IMR-90 (cell line): ENCODE results near the gene MB21D2. TPM values are rescaled to one million over a fixed set of nuclear protein-coding genes. Genes with fewer than 3 reads are reported as not detected.

Experiments used
- ATAC-seq: fragments of 200-7000 bp; cut with Tn5 transposase; 2 replicates; pipeline ENCODE4 v1.9.1; 2020; ENCODE audit warnings: low read depth, mild to moderate bottlenecking, moderate library complexity
- BruUV-seq: library from RNA; stranded (reverse); fragments of 400-500 nt; replicated peaks from 2 replicates; lab custom pipeline; 2021; lab: Mats Ljungman, UMichigan
- CTCF ChIA-PET: fragments of 300-600 bp; formaldehyde crosslinking; extraction: SDS; loops from one replicate; lab custom pipeline; 2021; ENCODE audit warnings: antibody characterized with exemption; lab: Yijun Ruan, JAX
- POLR2A ChIA-PET: fragments of 300-600 bp; sonication (Branson Sonifier 250); formaldehyde crosslinking; loops from one replicate; lab custom pipeline; 2022; ENCODE audit warnings: antibody characterized with exemption; ENCODE audit not compliant: unreplicated experiment; lab: Charles Lee
- DNase-seq: peaks from one replicate; pipeline ENCODE4 v3.0.0; 2013
- H2AFZ ChIP-seq: replicated peaks from 2 replicates; pipeline ENCODE3; 2013; ENCODE audit warnings: low read length, mild to moderate bottlenecking; ENCODE audit not compliant: poor library complexity
- H2AK5ac ChIP-seq: 2 replicates; pipeline ENCODE4 v1.6.1; 2013; ENCODE audit warnings: low read depth, low read length, inconsistent platforms
- H2AK9ac ChIP-seq: replicated peaks from 2 replicates; pipeline ENCODE3; 2013; ENCODE audit warnings: mild to moderate bottlenecking, low read depth, low read length, moderate library complexity; ENCODE audit not compliant: poor library complexity
- H2BK120ac ChIP-seq: 2 replicates; pipeline ENCODE4 v1.6.1; 2013; ENCODE audit warnings: low read depth, low read length, inconsistent platforms
- H2BK15ac ChIP-seq: 3 replicates; pipeline ENCODE4 v1.6.1; 2013; ENCODE audit warnings: low read depth, low read length, inconsistent platforms
- H2BK20ac ChIP-seq: 2 replicates; pipeline ENCODE4 v1.6.1; 2013; ENCODE audit warnings: low read depth, mild to moderate bottlenecking, inconsistent platforms, low read length, moderate library complexity
- H2BK5ac ChIP-seq: 2 replicates; pipeline ENCODE4 v1.6.1; 2013; ENCODE audit warnings: mild to moderate bottlenecking, low read depth, low read length, inconsistent platforms; ENCODE audit not compliant: poor library complexity, severe bottlenecking
- H3K14ac ChIP-seq: replicated peaks from 2 replicates; pipeline ENCODE4 v1.6.1; 2013; ENCODE audit warnings: low read depth, low read length, inconsistent platforms
- H3K18ac ChIP-seq: 2 replicates; pipeline ENCODE4 v1.6.1; 2013; ENCODE audit warnings: low read depth, low read length, control low read depth
- H3K23ac ChIP-seq: 2 replicates; pipeline ENCODE4 v1.6.1; 2013; ENCODE audit warnings: low read depth, low read length, inconsistent platforms
- H3K27ac ChIP-seq: 2 replicates; pipeline ENCODE4 v1.5.1; 2013; ENCODE audit warnings: mild to moderate bottlenecking, control low read depth, low read length; ENCODE audit not compliant: insufficient read depth
- H3K27me3 ChIP-seq: 2 replicates; pipeline ENCODE4 v1.6.1; 2013; ENCODE audit warnings: low read length; ENCODE audit not compliant: control insufficient read depth, insufficient read depth
- H3K36me3 ChIP-seq: 2 replicates; pipeline ENCODE4 v1.6.1; 2013; ENCODE audit warnings: low read length, mixed read lengths; ENCODE audit not compliant: control insufficient read depth, insufficient read depth
- H3K4ac ChIP-seq: 2 replicates; pipeline ENCODE4 v1.6.1; 2013; ENCODE audit warnings: low read depth, low read length, inconsistent platforms
- H3K4me1 ChIP-seq: 2 replicates; pipeline ENCODE4 v1.6.1; 2013; ENCODE audit warnings: low read length, mixed read lengths; ENCODE audit not compliant: control insufficient read depth, insufficient read depth
- H3K4me2 ChIP-seq: 2 replicates; pipeline ENCODE4 v1.6.1; 2013; ENCODE audit warnings: low read depth, mild to moderate bottlenecking, control low read depth, low read length, moderate library complexity
- H3K4me3 ChIP-seq: 2 replicates; pipeline ENCODE4 v1.5.1; 2013; ENCODE audit warnings: low read depth, mild to moderate bottlenecking, control low read depth, low read length, moderate library complexity; ENCODE audit not compliant: insufficient read depth
- H3K56ac ChIP-seq: 2 replicates; pipeline ENCODE4 v1.6.1; 2013; ENCODE audit warnings: low read length, inconsistent platforms; ENCODE audit not compliant: insufficient read depth; ENCODE audit errors: extremely low read depth
- H3K79me1 ChIP-seq, 2 experiments: 2 replicates each; pipeline ENCODE4 v1.6.1; 2013; ENCODE audit warnings: low read length in 2 of 2, inconsistent platforms in 1 of 2, low read depth in 1 of 2
- H3K9ac ChIP-seq: 2 replicates; pipeline ENCODE4 v1.6.1; 2013; ENCODE audit warnings: low read depth, low read length, control low read depth
- H3K9me1 ChIP-seq: 2 replicates; pipeline ENCODE4 v1.6.1; 2013; ENCODE audit warnings: low read length, inconsistent platforms; ENCODE audit not compliant: insufficient read depth
- H3K9me3 ChIP-seq: 2 replicates; pipeline ENCODE4 v1.6.1; 2013; ENCODE audit warnings: low read length; ENCODE audit not compliant: control insufficient read depth, insufficient read depth
- H4K20me1 ChIP-seq: 2 replicates; pipeline ENCODE4 v1.6.1; 2013; ENCODE audit warnings: low read length, inconsistent platforms; ENCODE audit not compliant: insufficient read depth
- H4K5ac ChIP-seq: 2 replicates; pipeline ENCODE4 v1.6.1; 2013; ENCODE audit warnings: mild to moderate bottlenecking, low read depth, low read length, control low read depth
- H4K8ac ChIP-seq, 2 experiments: 2 replicates each; pipeline ENCODE4 v1.6.1; 2013; ENCODE audit warnings: low read depth in 2 of 2, low read length in 2 of 2, control low read depth in 1 of 2, inconsistent platforms in 1 of 2
- H4K91ac ChIP-seq: 2 replicates; pipeline ENCODE4 v1.6.1; 2013; ENCODE audit warnings: low read depth, low read length, inconsistent platforms; ENCODE audit not compliant: insufficient read depth
- BHLHE40 ChIP-seq: fragments of 150-350 bp; IDR thresholded peaks from 2 replicates; pipeline ENCODE4 v1.6.1; 2016; ENCODE audit warnings: mild to moderate bottlenecking, low read depth, low read length
- CEBPB ChIP-seq: IDR thresholded peaks from 2 replicates; pipeline ENCODE4 v1.6.1; 2012; ENCODE audit warnings: low read depth, low read length, improper control_type of control experiment
- MAZ ChIP-seq: IDR thresholded peaks from 2 replicates; pipeline ENCODE4 v1.6.1; 2012; ENCODE audit warnings: low read depth, mild to moderate bottlenecking, low read length, improper control_type of control experiment, moderate library complexity, borderline replicate concordance
- NFE2L2 ChIP-seq: fragments of 150-350 bp; IDR thresholded peaks from 2 replicates; pipeline ENCODE4 v1.6.1; 2016; ENCODE audit warnings: low read depth, mild to moderate bottlenecking, low read length
- RAD21 ChIP-seq: IDR thresholded peaks from 2 replicates; pipeline ENCODE4 v1.6.1; 2012; ENCODE audit warnings: low read length, improper control_type of control experiment
- RCOR1 ChIP-seq: IDR thresholded peaks from 2 replicates; pipeline ENCODE4 v1.6.1; 2012; ENCODE audit warnings: mild to moderate bottlenecking, low read length, improper control_type of control experiment; ENCODE audit not compliant: insufficient replicate concordance
- WGBS, 2 experiments: methylation state at CpG; one replicate each; pipeline versions ENCODE4 v1.1.5 to v1.1.7; 2013; ENCODE audit warnings: missing lambda C conversion rate in 2 of 2; ENCODE audit not compliant: insufficient read length in 1 of 2; ENCODE audit errors: extremely low coverage in 2 of 2; 5-methylcytosine and 5-hydroxymethylcytosine counted together
- dilution Hi-C: fragments of 300-500 bp; cut with HindIII; formaldehyde crosslinking; loops from one replicate; pipeline ENCODE4 v1.14.3; 2018; ENCODE audit warnings: low sequenced_read_pairs; ENCODE audit not compliant: unreplicated experiment
- in situ Hi-C: fragments of 300-500 bp; cut with MboI; formaldehyde crosslinking; loops from 3 replicates; pipeline ENCODE4 v1.14.3; 2019; ENCODE audit warnings: low sequenced_read_pairs, inconsistent platforms, mixed read lengths
- intact Hi-C: fragments of 100-400 bp; cut with micrococcal nuclease; formaldehyde crosslinking; loops from 2 replicates; pipeline ENCODE4 v1.10.0; 2022
- polyA plus RNA-seq, 3 experiments: library from polyadenylated mRNA; depleted of rRNA; stranded (reverse); fragments of >200 nt; gene quantifications; 2 replicates each; pipeline ENCODE4 v1.2.3, GENCODE V29; 2012; ENCODE audit warnings: low replicate concordance in 1 of 3
- total RNA-seq: library from RNA; depleted of rRNA; stranded (reverse); fragments of >200 nt; gene quantifications from 2 replicates; pipeline ENCODE4 v1.2.3, GENCODE V29; 2012
- TF ChIP-seq, protein P1 (sequence below): conservative IDR thresholded peaks from 2 replicates; pipeline ENCODE4 v1.5.1; 2012; ENCODE audit warnings: mild to moderate bottlenecking, low read depth, low read length, improper control_type of control experiment

The MB21D2 gene
- total and polyA plus RNA-seq, 2 of the 4 experiments (the other 2 are of a cell fraction): 13.6 to 44.8 TPM

GRCh38 chr3:192858849-192859585 lies 58.6 kb downstream of the MB21D2 start:
- POLR2A ChIA-PET: no interaction called here
- BruUV-seq: no TSS peak
- no peak overlapping the region for H3K27ac ChIP-seq
- ATAC-seq (peak; percentile 27; the same call in 1 of the 2 replicates), DNase-seq (no peak)
- H2AK9ac ChIP-seq: no peak overlapping the region
- no peak overlapping the region for H3K18ac ChIP-seq
- H2BK120ac ChIP-seq: no peak overlapping the region
- H3K79me1 ChIP-seq: peaks cover 57 to 61% of the 10 kb centered on the region in 2 experiments
- H3K23ac ChIP-seq: no peak overlapping the region
- H4K8ac ChIP-seq: no peak overlapping the region
- dilution Hi-C loops (no loop called here), in situ Hi-C loops (no loop called here), intact Hi-C loops (no loop called here)
- no peak overlapping the region for H3K4me2 ChIP-seq
- no peak overlapping the region for H3K4me3 ChIP-seq
- H3K36me3 ChIP-seq: no peaks in the 10 kb centered on the region
- no peak overlapping the region for H2BK5ac ChIP-seq
- CTCF ChIA-PET: no interaction called here
- no peak overlapping the region for H2BK15ac ChIP-seq
- no peak overlapping the region for H4K91ac ChIP-seq
- H4K5ac ChIP-seq: peak overlapping the region; percentile 3; the same call in 1 of the 2 replicates
- H3K9ac ChIP-seq: no peak overlapping the region
- TF ChIP-seq NFE2L2 (no peak), CEBPB (no peak), RCOR1 (no peak), RAD21 (no peak), BHLHE40 (no peak), MAZ (no peak)
- TF ChIP-seq, protein P1, sequence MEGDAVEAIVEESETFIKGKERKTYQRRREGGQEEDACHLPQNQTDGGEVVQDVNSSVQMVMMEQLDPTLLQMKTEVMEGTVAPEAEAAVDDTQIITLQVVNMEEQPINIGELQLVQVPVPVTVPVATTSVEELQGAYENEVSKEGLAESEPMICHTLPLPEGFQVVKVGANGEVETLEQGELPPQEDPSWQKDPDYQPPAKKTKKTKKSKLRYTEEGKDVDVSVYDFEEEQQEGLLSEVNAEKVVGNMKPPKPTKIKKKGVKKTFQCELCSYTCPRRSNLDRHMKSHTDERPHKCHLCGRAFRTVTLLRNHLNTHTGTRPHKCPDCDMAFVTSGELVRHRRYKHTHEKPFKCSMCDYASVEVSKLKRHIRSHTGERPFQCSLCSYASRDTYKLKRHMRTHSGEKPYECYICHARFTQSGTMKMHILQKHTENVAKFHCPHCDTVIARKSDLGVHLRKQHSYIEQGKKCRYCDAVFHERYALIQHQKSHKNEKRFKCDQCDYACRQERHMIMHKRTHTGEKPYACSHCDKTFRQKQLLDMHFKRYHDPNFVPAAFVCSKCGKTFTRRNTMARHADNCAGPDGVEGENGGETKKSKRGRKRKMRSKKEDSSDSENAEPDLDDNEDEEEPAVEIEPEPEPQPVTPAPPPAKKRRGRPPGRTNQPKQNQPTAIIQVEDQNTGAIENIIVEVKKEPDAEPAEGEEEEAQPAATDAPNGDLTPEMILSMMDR: no peak
- H2AFZ ChIP-seq: no peak overlapping the region
- peaks cover 14% of the 10 kb centered on the region for H4K20me1 ChIP-seq
- H3K9me3 ChIP-seq: no peaks in the 10 kb centered on the region
- no peak overlapping the region for H2BK20ac ChIP-seq
- H3K27me3 ChIP-seq: no peaks in the 10 kb centered on the region
- peaks cover 6% of the 10 kb centered on the region for H3K4me1 ChIP-seq
- H3K4ac ChIP-seq: no peak overlapping the region
- no peaks in the 10 kb centered on the region; the same call in 1 of the 2 replicates for H3K9me1 ChIP-seq
- H3K56ac ChIP-seq: no peak overlapping the region
- WGBS, 2 experiments: no CpG with 5 or more reads among the region's 9 CpGs
- no peak overlapping the region for H2AK5ac ChIP-seq
- no peak overlapping the region for H3K14ac ChIP-seq
